Measurements from ENCODE around the gene TEK. TPM values are rescaled to one million over a fixed set of nuclear protein-coding genes. Genes with fewer than 3 reads are reported as not detected.

TEK gene
- total RNA-seq, 2 donors from 2014 or later = 1.6 to 6.3 TPM

- peaks cover 6% of the 10 kb centered on the region for H3K4me1 ChIP-seq
Observed at GRCh38 chr9:27183701-27184100, 74.7 kb downstream of the TEK start.

GRCh38 chr9:27184556-27185351 lies 75.7 kb downstream of the TEK start:
- TF ChIP-seq CTCF (IDR thresholded peaks at IDR 0.05) = no peak
- H3K9me3 ChIP-seq = no peaks in the 10 kb centered on the region
- H3K9ac ChIP-seq (ENCODE audit: low read depth in 2 of 2, low read length in 2 of 2) = no peak overlapping the region
- no peaks in the 10 kb centered on the region for H3K27me3 ChIP-seq
- peaks cover 6% of the 10 kb centered on the region for H3K4me1 ChIP-seq
- H3K4me3 ChIP-seq = no peak overlapping the region
- H3K36me3 ChIP-seq = no peaks in the 10 kb centered on the region
- intact Hi-C loops (cut with DNase I) = no loop called here
- no peak for DNase-seq
- H3K27ac ChIP-seq = no peak overlapping the region

More at GRCh38 chr9:27183701-27184100, 74.7 kb downstream of the TEK start:
- no peaks in the 10 kb centered on the region for H3K36me3 ChIP-seq
- no peak overlapping the region for H3K4me3 ChIP-seq
- H3K9ac ChIP-seq (ENCODE audit: low read depth in 2 of 2, low read length in 2 of 2) = no peak overlapping the region
- H3K9me3 ChIP-seq = no peaks in the 10 kb centered on the region
- intact Hi-C loops (cut with DNase I) = no loop called here
- no peak overlapping the region for H3K27ac ChIP-seq
- no peak for TF ChIP-seq CTCF (IDR thresholded peaks at IDR 0.05)
- no peak for DNase-seq
- H3K27me3 ChIP-seq = no peaks in the 10 kb centered on the region

GRCh38 chr9:27188426-27188825 lies 79.4 kb downstream of the TEK start:
- intact Hi-C loops (cut with DNase I) = no loop called here

GRCh38 chr9:27189426-27189825 lies 80.4 kb downstream of the TEK start:
- intact Hi-C loops (cut with DNase I) = no loop called here
- H3K27ac ChIP-seq = no peak overlapping the region
- H3K27me3 ChIP-seq = no peaks in the 10 kb centered on the region
- H3K9me3 ChIP-seq = no peaks in the 10 kb centered on the region
- H3K4me1 ChIP-seq = no peaks in the 10 kb centered on the region
- no peak overlapping the region for H3K4me3 ChIP-seq
- no peak overlapping the region for H3K9ac ChIP-seq (ENCODE audit: low read depth in 2 of 2, low read length in 2 of 2)
- H3K36me3 ChIP-seq = no peaks in the 10 kb centered on the region
- no peak for TF ChIP-seq CTCF (IDR thresholded peaks at IDR 0.05)
- no peak for DNase-seq

More at GRCh38 chr9:27188426-27188825, 79.4 kb downstream of the TEK start:
- H3K27ac ChIP-seq = no peak overlapping the region
- no peaks in the 10 kb centered on the region for H3K9me3 ChIP-seq
- no peak overlapping the region for H3K9ac ChIP-seq (ENCODE audit: low read depth in 2 of 2, low read length in 2 of 2)
- H3K4me1 ChIP-seq = no peaks in the 10 kb centered on the region
- H3K4me3 ChIP-seq = no peak overlapping the region
- no peaks in the 10 kb centered on the region for H3K36me3 ChIP-seq
- DNase-seq = no peak
- no peaks in the 10 kb centered on the region for H3K27me3 ChIP-seq
- TF ChIP-seq CTCF (IDR thresholded peaks at IDR 0.05) = no peak

GRCh38 chr9:27192291-27192960 lies 83.4 kb downstream of the TEK start:
- intact Hi-C loops (cut with DNase I) = loop anchor here (10.0 kb wide), 1 partner anchor 158 kb away; no protein-coding TSS in a partner anchor
- no peak for TF ChIP-seq CTCF (IDR thresholded peaks at IDR 0.05)
- Histone ChIP-seq H3K27me3 (no peaks in the 10 kb centered on the region), H3K36me3 (no peaks in the 10 kb centered on the region), H3K9me3 (no peaks in the 10 kb centered on the region), H3K27ac (no peak overlapping the region), H3K9ac (ENCODE audit: low read depth in 2 of 2, low read length in 2 of 2) (no peak overlapping the region), H3K4me3 (no peak overlapping the region), H3K4me1 (no peaks in the 10 kb centered on the region)
- DNase-seq = no peak

Measured in colonic mucosa (tissue), 4 donors.